ENCODE measurements around the gene RFC5. TPM values are rescaled to one million over a fixed set of nuclear protein-coding genes. Genes with fewer than 3 reads are reported as not detected.

Gene RFC5
- total RNA-seq, 1 experiment from 2014 or later, result 62.1 TPM

- ChIA-PET CTCF (no interaction called here), POLR2A (ENCODE audit: low non-redundant PET) (no interaction called here)
- BruUV-seq (replicated peaks), result TSS peak; percentile 41
- Histone ChIP-seq H3K4me1 (ENCODE audit: insufficient read depth, low read length, poor library complexity, severe bottlenecking) (peaks cover 23% of the 10 kb centered on the region), H3K4me3 (ENCODE audit: low read depth, low read length, poor library complexity, severe bottlenecking) (peak overlapping the region; percentile 72), H3K36me3 (ENCODE audit: insufficient read depth, low read length, poor library complexity, severe bottlenecking) (no peaks in the 10 kb centered on the region), H3K27me3 (replicated peaks; ENCODE audit: insufficient read depth, low read depth, low read length, poor library complexity) (no peaks in the 10 kb centered on the region), H3K9me3 (ENCODE audit: low read depth, low read length, poor library complexity, severe bottlenecking) (no peaks in the 10 kb centered on the region), H3K27ac (ENCODE audit: low read depth, low read length, poor library complexity, severe bottlenecking) (peak overlapping the region; percentile 85)
- TF ChIP-seq CTCF (conservative IDR thresholded peaks at IDR 0.05; ENCODE audit: low read depth, low read length), result no peak
- no peak for TF ChIP-seq EZH2 (IDR thresholded peaks at IDR 0.05; ENCODE audit: borderline replicate concordance, low read depth, low read length, poor library complexity, severe bottlenecking)
- intact Hi-C loops (cut with micrococcal nuclease; ENCODE audit: unreplicated experiment), result loop anchor here (5.0 kb wide), 2 partner anchors 78 to 318 kb away; partner anchors contain the start of genes PEBP1 and SUDS3
- peak; percentile 87 for DNase-seq (ENCODE audit: low spot score)
These were observed 43.1 kb downstream of the RFC5 start for GRCh38 chr12:118059341-118060191.

- Histone ChIP-seq H3K4me1 (ENCODE audit: insufficient read depth, low read length, poor library complexity, severe bottlenecking) (peaks cover 23% of the 10 kb centered on the region), H3K9me3 (ENCODE audit: low read depth, low read length, poor library complexity, severe bottlenecking) (no peaks in the 10 kb centered on the region), H3K4me3 (ENCODE audit: low read depth, low read length, poor library complexity, severe bottlenecking) (peak overlapping the region; percentile 72), H3K36me3 (ENCODE audit: insufficient read depth, low read length, poor library complexity, severe bottlenecking) (no peaks in the 10 kb centered on the region), H3K27ac (ENCODE audit: low read depth, low read length, poor library complexity, severe bottlenecking) (peak overlapping the region; percentile 85), H3K27me3 (replicated peaks; ENCODE audit: insufficient read depth, low read depth, low read length, poor library complexity) (no peaks in the 10 kb centered on the region)
- ChIA-PET POLR2A (ENCODE audit: low non-redundant PET) (interaction anchor here (0.6 kb wide), 1 partner anchor 319 kb away, joined by 16 read pairs; no protein-coding TSS in a partner anchor), CTCF (no interaction called here)
- BruUV-seq (replicated peaks), result no TSS peak
- TF ChIP-seq CTCF (conservative IDR thresholded peaks at IDR 0.05; ENCODE audit: low read depth, low read length) (no peak), EZH2 (IDR thresholded peaks at IDR 0.05; ENCODE audit: borderline replicate concordance, low read depth, low read length, poor library complexity, severe bottlenecking) (no peak)
- intact Hi-C loops (cut with micrococcal nuclease; ENCODE audit: unreplicated experiment), result loop anchor here (5.0 kb wide), 2 partner anchors 77 to 317 kb away; partner anchors contain the start of genes PEBP1 and SUDS3
- DNase-seq (ENCODE audit: low spot score), result peak; percentile 43
These were observed 44.0 kb downstream of the RFC5 start for GRCh38 chr12:118060301-118061010.

GRCh38 chr12:118061011-118061872 lies 44.7 kb downstream of the RFC5 start, which contains the start of gene WSB2:
Gene WSB2 (minus strand): TSS chr12:118061179. CDS start chr12:118061048, 131 bp downstream.
- Histone ChIP-seq H3K4me1 (ENCODE audit: insufficient read depth, low read length, poor library complexity, severe bottlenecking) (peaks cover 23% of the 10 kb centered on the region), H3K36me3 (ENCODE audit: insufficient read depth, low read length, poor library complexity, severe bottlenecking) (no peaks in the 10 kb centered on the region), H3K27ac (ENCODE audit: low read depth, low read length, poor library complexity, severe bottlenecking) (peak within 1 kb of the TSS; percentile 92), H3K9me3 (ENCODE audit: low read depth, low read length, poor library complexity, severe bottlenecking) (no peaks in the 10 kb centered on the region), H3K27me3 (replicated peaks; ENCODE audit: insufficient read depth, low read depth, low read length, poor library complexity) (no peaks in the 10 kb centered on the region), H3K4me3 (ENCODE audit: low read depth, low read length, poor library complexity, severe bottlenecking) (peak within 1 kb of the TSS; percentile 72)
- ChIA-PET POLR2A (ENCODE audit: low non-redundant PET) (interaction anchor here (0.6 to 0.7 kb wide), 2 partner anchors 75 to 320 kb away, joined by 7 to 16 read pairs; no protein-coding TSS in a partner anchor), CTCF (no interaction called here)
- intact Hi-C loops (cut with micrococcal nuclease; ENCODE audit: unreplicated experiment), result loop anchor here (5.0 kb wide), 2 partner anchors 76 to 316 kb away; partner anchors contain the start of genes PEBP1 and SUDS3
- TF ChIP-seq EZH2 (IDR thresholded peaks at IDR 0.05; ENCODE audit: borderline replicate concordance, low read depth, low read length, poor library complexity, severe bottlenecking) (no peak), CTCF (conservative IDR thresholded peaks at IDR 0.05; ENCODE audit: low read depth, low read length) (no peak)
- no TSS peak for BruUV-seq (replicated peaks)
- peak; percentile 76 for DNase-seq (ENCODE audit: low spot score)
